HUES64 (cell line): ENCODE measurements around the gene TTC9C.
"Not testable (repeated sequence)": the region's sequence is repeated elsewhere in the genome, so short reads cannot be mapped to it uniquely, and the experiment has no call there.

Experiments used
- H3K27ac ChIP-seq: 2 replicates; pipeline ENCODE4 v1.7.0; 2013; ENCODE audit warnings: low read depth, low read length, inconsistent platforms
- H3K27me3 ChIP-seq: 2 replicates; pipeline ENCODE4 v1.6.1; 2013; ENCODE audit warnings: mild to moderate bottlenecking, low read length; ENCODE audit not compliant: insufficient read depth
- H3K36me3 ChIP-seq: 2 replicates; pipeline ENCODE4 v1.6.1; 2013; ENCODE audit warnings: mild to moderate bottlenecking, low read length; ENCODE audit not compliant: insufficient read depth
- H3K4me1 ChIP-seq: 2 replicates; pipeline ENCODE4 v1.6.1; 2013; ENCODE audit warnings: mild to moderate bottlenecking, low read length, moderate library complexity; ENCODE audit not compliant: insufficient read depth
- H3K4me3 ChIP-seq: 2 replicates; pipeline ENCODE4 v1.5.1; 2013; ENCODE audit warnings: mild to moderate bottlenecking, low read length, moderate library complexity
- H3K9ac ChIP-seq: 2 replicates; pipeline ENCODE4 v1.6.1; 2013; ENCODE audit warnings: mild to moderate bottlenecking, low read depth, low read length
- H3K9me3 ChIP-seq: 2 replicates; pipeline ENCODE4 v1.6.1; 2013; ENCODE audit warnings: low read depth, low read length; ENCODE audit not compliant: insufficient read depth
- WGBS: fragments of 150-250, 120-280 bp; methylation state at CpG from one replicate; pipeline ENCODE4 v1.1.7; 2013; ENCODE audit warnings: missing lambda C conversion rate; 5-methylcytosine and 5-hydroxymethylcytosine counted together

The TTC9C gene

GRCh38 chr11:62752994-62753735 lies 24.9 kb downstream of the TTC9C start:
- H3K9ac ChIP-seq = no peak overlapping the region
- peaks cover 38% of the 10 kb centered on the region for H3K36me3 ChIP-seq
- 91% methylated on average over 15 of the region's 15 CpGs for WGBS
- H3K27ac ChIP-seq = peak overlapping the region; percentile 87
- H3K4me1 ChIP-seq = peaks cover 5% of the 10 kb centered on the region; the same call in 1 of the 2 replicates
- H3K4me3 ChIP-seq = peak overlapping the region; percentile 83
- H3K9me3 ChIP-seq = no peaks in the 10 kb centered on the region
- no peaks in the 10 kb centered on the region for H3K27me3 ChIP-seq

DNA sequence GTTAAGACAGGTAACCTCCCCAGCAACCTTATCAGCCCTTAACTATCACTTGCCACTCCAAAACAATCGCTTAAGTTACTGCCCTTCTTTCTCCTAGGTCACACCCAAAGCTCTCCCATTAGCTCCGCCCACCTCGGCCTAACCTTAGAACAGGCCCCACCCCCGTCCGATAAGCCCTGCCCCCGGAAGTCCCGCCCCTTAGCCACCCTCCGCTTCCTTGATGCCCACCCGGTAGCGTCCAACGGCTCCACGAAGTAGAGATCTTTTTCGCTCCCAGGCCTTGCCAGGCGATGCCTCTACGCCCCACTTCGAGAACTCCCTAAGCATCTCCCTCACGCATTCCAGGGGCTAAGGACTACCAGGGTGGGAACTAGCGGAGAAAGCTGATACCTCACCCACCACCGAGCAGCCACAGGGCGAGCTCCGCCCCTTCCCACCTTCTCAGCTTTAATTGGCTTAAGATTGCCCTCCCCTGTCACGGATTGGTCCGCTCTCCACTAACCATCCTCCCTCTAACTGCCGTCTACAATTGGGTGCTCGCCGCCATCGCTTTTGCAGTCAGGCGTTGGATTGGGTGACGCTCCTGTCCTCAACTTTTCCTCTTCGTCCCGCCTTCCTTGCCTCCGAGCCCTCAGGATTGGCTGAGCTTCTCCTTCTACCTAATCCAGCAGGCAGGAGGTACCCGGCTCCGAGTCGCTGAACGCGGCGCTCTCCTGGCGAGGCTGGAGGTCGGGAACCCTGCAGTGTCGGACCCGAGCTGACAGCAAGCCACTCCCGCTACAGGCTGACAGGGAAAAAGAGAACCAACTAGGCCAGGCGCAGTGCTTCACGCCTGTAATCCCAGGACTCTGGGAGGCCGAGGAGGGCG lies 25.7 kb downstream of the TTC9C start, which contains the start of gene ZBTB3:
TSS of gene ZBTB3 (minus strand) at position 425 of the 868 bp plus-strand sequence. CDS start 496 bp downstream, outside the sequence.
- H3K9ac ChIP-seq = peak within 1 kb of the TSS; percentile 85
- H3K27ac ChIP-seq = peak within 1 kb of the TSS; percentile 87
- no peaks in the 10 kb centered on the region for H3K9me3 ChIP-seq
- no peaks in the 10 kb centered on the region for H3K27me3 ChIP-seq
- 1% methylated on average over 47 of the region's 47 CpGs for WGBS
- H3K36me3 ChIP-seq = peaks cover 33% of the 10 kb centered on the region
- H3K4me3 ChIP-seq = peak within 1 kb of the TSS; percentile 83
- H3K4me1 ChIP-seq = peaks cover 9% of the 10 kb centered on the region

DNA sequence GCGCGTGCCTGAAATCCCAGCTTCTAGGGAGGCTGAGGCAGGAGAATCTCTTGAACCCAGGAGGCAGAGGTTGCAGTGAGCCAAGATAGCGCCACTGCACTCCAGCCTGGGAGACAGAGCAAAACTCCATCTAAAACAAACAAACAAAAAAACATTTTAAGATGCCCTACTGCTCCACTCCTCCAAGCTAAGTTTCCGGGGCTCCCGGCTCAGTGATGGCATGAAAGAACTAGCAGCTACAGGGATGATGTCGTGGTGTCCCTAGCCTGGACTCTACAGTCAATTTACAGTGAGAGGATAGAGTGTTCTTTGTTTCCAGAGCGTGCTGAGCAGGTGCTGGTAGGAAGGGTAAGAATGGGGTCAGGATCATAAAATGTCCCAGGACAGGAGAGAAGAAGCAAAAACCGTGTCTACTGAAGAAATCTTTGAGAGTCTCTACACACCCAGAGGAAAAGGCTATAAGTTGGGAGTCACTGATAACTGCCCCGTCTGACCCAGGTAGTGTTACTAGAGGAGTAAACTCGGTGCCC lies 26.9 kb downstream of the TTC9C start:
- Histone ChIP-seq H3K27ac (no peak overlapping the region; the same call in 1 of the 2 replicates), H3K4me3 (no peak overlapping the region)
- WGBS = 93% methylated on average over 10 of the region's 10 CpGs

DNA sequence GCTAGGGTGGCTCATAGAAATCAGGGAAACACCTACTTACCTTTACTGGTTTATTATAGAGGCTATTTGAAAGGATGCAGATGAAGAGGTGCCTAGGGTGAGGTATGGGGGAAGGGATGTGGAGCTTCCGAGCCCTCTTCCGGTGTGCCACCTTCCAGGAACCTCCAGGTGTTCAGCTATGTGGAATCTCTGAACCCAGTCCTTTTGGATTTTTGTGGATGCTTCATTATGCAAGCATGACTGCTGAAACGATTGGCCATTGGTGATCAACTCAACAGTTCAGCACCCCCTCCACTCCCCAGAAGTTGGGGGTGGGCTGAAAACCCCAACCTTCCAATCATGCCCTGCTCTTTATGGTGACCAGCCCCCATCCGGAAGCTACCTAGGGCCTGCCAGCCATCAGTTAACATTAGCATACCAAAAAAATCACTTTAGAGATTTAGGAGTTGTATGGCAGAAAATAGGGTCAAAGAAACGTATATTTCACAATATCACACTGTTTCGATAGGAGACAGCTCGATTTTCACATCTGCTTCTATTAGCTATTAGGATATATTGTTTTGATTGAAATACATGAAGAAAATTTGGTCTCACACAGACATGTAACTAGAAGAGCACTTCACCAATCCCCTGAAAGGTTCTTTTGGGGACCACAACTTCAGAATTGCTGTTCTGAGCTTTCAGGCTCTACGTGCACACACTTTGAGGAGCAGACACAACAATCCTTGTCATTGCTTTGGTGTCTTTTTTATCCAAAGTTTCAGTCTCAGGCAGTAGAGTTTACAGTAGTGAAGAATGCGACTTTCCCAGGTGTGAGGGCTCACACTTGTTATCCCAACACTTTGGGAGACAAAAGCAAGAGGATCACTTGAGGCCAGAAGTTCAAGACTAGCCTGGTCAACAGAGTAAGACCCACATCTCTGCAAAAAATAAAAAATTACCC lies 29.8 kb downstream of the TTC9C start:
- H3K4me3 ChIP-seq = peak overlapping the region; percentile 60
- peak overlapping the region; percentile 61 for H3K9ac ChIP-seq
- H3K36me3 ChIP-seq = peaks cover 10% of the 10 kb centered on the region
- WGBS = 20% methylated on average over 6 of the region's 9 CpGs
- no peaks in the 10 kb centered on the region for H3K9me3 ChIP-seq
- H3K27me3 ChIP-seq = no peaks in the 10 kb centered on the region
- peaks cover 16% of the 10 kb centered on the region for H3K4me1 ChIP-seq
- peak overlapping the region; percentile 90 for H3K27ac ChIP-seq

More for the DNA sequence above, 26.9 kb downstream of the TTC9C start:
- Histone ChIP-seq H3K4me1 (peaks cover 9% of the 10 kb centered on the region), H3K9me3 (no peaks in the 10 kb centered on the region), H3K27me3 (no peaks in the 10 kb centered on the region), H3K9ac (no peak overlapping the region), H3K36me3 (peaks cover 23% of the 10 kb centered on the region)

GRCh38 chr11:62760867-62761227 lies 32.6 kb downstream of the TTC9C start:
- Histone ChIP-seq H3K36me3 (peaks cover 22% of the 10 kb centered on the region), H3K9ac (peak overlapping the region; percentile 35; the same call in 1 of the 2 replicates), H3K4me3 (peak overlapping the region; percentile 98), H3K4me1 (peaks cover 12% of the 10 kb centered on the region; the same call in 1 of the 2 replicates)
- not testable (repeated sequence) for H3K9me3 ChIP-seq, H3K27me3 ChIP-seq, H3K27ac ChIP-seq
- 44% methylated on average over 8 of the region's 9 CpGs for WGBS

DNA sequence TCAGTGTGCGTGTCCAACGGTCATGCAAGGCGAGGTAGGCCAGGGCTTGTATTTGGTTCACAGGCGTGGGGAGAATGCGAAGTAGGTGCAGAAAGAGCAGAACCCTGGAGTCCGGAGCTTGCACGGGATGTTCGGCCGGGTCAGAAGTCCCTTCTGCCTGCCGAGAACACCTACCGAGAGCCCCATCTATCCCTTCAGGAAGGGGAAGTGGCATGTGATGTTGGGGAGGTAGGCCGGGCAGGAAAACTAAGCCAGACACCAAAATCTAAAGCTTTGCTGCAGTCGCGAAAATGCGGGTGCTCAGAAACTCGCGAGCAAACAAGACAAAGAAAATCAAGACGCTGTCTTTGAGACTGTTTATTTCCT lies 42.5 kb downstream of the TTC9C start:
- peak overlapping the region; percentile 95 for H3K4me3 ChIP-seq
- peak overlapping the region; percentile 96 for H3K27ac ChIP-seq
- H3K27me3 ChIP-seq = no peaks in the 10 kb centered on the region
- H3K4me1 ChIP-seq = peaks cover 9% of the 10 kb centered on the region; the same call in 1 of the 2 replicates
- H3K9ac ChIP-seq = peak overlapping the region; percentile 79
- peaks cover 26% of the 10 kb centered on the region for H3K36me3 ChIP-seq
- H3K9me3 ChIP-seq = no peaks in the 10 kb centered on the region
- 12% methylated on average over 18 of the region's 18 CpGs for WGBS

- Histone ChIP-seq H3K27me3 (no peaks in the 10 kb centered on the region), H3K27ac (peak within 1 kb of the TSS; percentile 96), H3K36me3 (peaks cover 27% of the 10 kb centered on the region), H3K4me3 (peak within 1 kb of the TSS; percentile 95), H3K9me3 (no peaks in the 10 kb centered on the region), H3K4me1 (peaks cover 9% of the 10 kb centered on the region; the same call in 1 of the 2 replicates), H3K9ac (peak within 1 kb of the TSS; percentile 79)
- under 1% methylated on average over 54 of the region's 60 CpGs for WGBS
Measured at GRCh38 chr11:62771144-62772021, 43.1 kb downstream of the TTC9C start, which contains the start of gene TAF6L. Gene TAF6L, plus strand, starts transcription at chr11:62771396. Its CDS starts 4,388 bp downstream, at chr11:62775784.

- Histone ChIP-seq H3K4me3 (no peak overlapping the region), H3K36me3 (peaks cover 33% of the 10 kb centered on the region), H3K27ac (no peak overlapping the region), H3K4me1 (peaks cover 9% of the 10 kb centered on the region; the same call in 1 of the 2 replicates), H3K27me3 (no peaks in the 10 kb centered on the region), H3K9ac (no peak overlapping the region), H3K9me3 (no peaks in the 10 kb centered on the region)
- 96% methylated on average over 6 of the region's 6 CpGs for WGBS
Measured at GRCh38 chr11:62774407-62774806, 46.1 kb downstream of the TTC9C start.

- Histone ChIP-seq H3K9ac (no peak overlapping the region), H3K4me3 (no peak overlapping the region), H3K27ac (no peak overlapping the region), H3K4me1 (peaks cover 2% of the 10 kb centered on the region; the same call in 1 of the 2 replicates), H3K9me3 (no peaks in the 10 kb centered on the region), H3K36me3 (peaks cover 40% of the 10 kb centered on the region), H3K27me3 (no peaks in the 10 kb centered on the region)
- WGBS = 97% methylated on average over 17 of the region's 17 CpGs
Measured at GRCh38 chr11:62775646-62776045, 47.4 kb downstream of the TTC9C start.
